GM23338 (cell line): Measurements from ENCODE around the gene PTMA. TPM values are rescaled to one million over a fixed set of nuclear protein-coding genes. Genes with fewer than 3 reads are reported as not detected.

Source experiments
- ATAC-seq: fragments of 200-7000 bp; cut with Tn5 transposase; 3 replicates; pipeline ENCODE4 v1.9.1; 2020
- DNase-seq: peaks from one replicate; pipeline ENCODE4 v3.0.0-alpha.2; 2015; ENCODE audit warnings: low spot score
- H2AFZ ChIP-seq: fragments of 200-600 bp; sonication (generic); 2 replicates; pipeline ENCODE4 v1.8.0; 2016; ENCODE audit warnings: antibody characterized with exemption, mild to moderate bottlenecking, moderate library complexity
- H3F3A ChIP-seq: fragments of 200-600 bp; sonication (generic); replicated peaks from 2 replicates; pipeline ENCODE4 v1.8.0; 2017; ENCODE audit warnings: antibody characterized with exemption, mixed run types, low read depth
- H3K27ac ChIP-seq: fragments of 200-600 bp; sonication (generic); 2 replicates; pipeline ENCODE4 v1.6.1; 2016; ENCODE audit warnings: low read depth
- H3K27me3 ChIP-seq: fragments of 200-600 bp; sonication (generic); 2 replicates; pipeline ENCODE4 v1.8.0; 2016; ENCODE audit warnings: mild to moderate bottlenecking, mixed run types, moderate library complexity; ENCODE audit not compliant: insufficient read depth
- H3K36me3 ChIP-seq: fragments of 200-600 bp; sonication (generic); 2 replicates; pipeline ENCODE4 v1.8.0; 2016; ENCODE audit warnings: mild to moderate bottlenecking; ENCODE audit not compliant: insufficient read depth
- H3K4me1 ChIP-seq: fragments of 200-600 bp; sonication (generic); 2 replicates; pipeline ENCODE4 v1.8.0; 2016; ENCODE audit warnings: mild to moderate bottlenecking, moderate library complexity; ENCODE audit not compliant: insufficient read depth
- H3K4me2 ChIP-seq: fragments of 200-600 bp; sonication (generic); 2 replicates; pipeline ENCODE4 v1.7.1; 2017; ENCODE audit warnings: mixed run types
- H3K4me3 ChIP-seq: fragments of 200-600 bp; sonication (generic); 2 replicates; pipeline ENCODE4 v1.6.1; 2016; ENCODE audit warnings: mixed run types
- H3K79me2 ChIP-seq: fragments of 200-600 bp; sonication (generic); replicated peaks from 2 replicates; pipeline ENCODE4 v1.8.0; 2017; ENCODE audit warnings: mild to moderate bottlenecking; ENCODE audit not compliant: insufficient read depth
- H3K9me2 ChIP-seq: fragments of 200-600 bp; sonication (generic); 2 replicates; pipeline ENCODE4 v1.8.0; 2017; ENCODE audit not compliant: insufficient read depth
- H4K20me1 ChIP-seq: fragments of 200-600 bp; sonication (generic); replicated peaks from 2 replicates; pipeline ENCODE4 v1.8.0; 2017; ENCODE audit warnings: mild to moderate bottlenecking; ENCODE audit not compliant: insufficient read depth
- H3K27ac Mint-ChIP-seq: 2 replicates; pipeline ENCODE4 v1.8.0; 2020; ENCODE audit warnings: inconsistent platforms, mild to moderate bottlenecking, moderate library complexity, mixed read lengths
- H3K27me3 Mint-ChIP-seq: 3 replicates; pipeline ENCODE4 v1.8.0; 2022; ENCODE audit warnings: low read depth, mild to moderate bottlenecking, moderate library complexity, mixed read lengths, inconsistent platforms; ENCODE audit not compliant: insufficient read depth, poor library complexity
- H3K36me3 Mint-ChIP-seq: 3 replicates; pipeline ENCODE4 v1.8.0; 2021; ENCODE audit warnings: low read depth, mild to moderate bottlenecking, inconsistent platforms, moderate library complexity, mixed read lengths
- H3K4me1 Mint-ChIP-seq: 3 replicates; pipeline ENCODE4 v1.8.0; 2020; ENCODE audit warnings: mild to moderate bottlenecking, inconsistent platforms, mixed read lengths
- H3K4me3 Mint-ChIP-seq: 3 replicates; pipeline ENCODE4 v1.8.0; 2021; ENCODE audit warnings: moderate library complexity, mild to moderate bottlenecking, inconsistent platforms, mixed read lengths
- H3K9me3 Mint-ChIP-seq: 3 replicates; pipeline ENCODE4 v1.8.0; 2020; ENCODE audit warnings: moderate library complexity, mild to moderate bottlenecking, inconsistent platforms, mixed read lengths
- CREB1 ChIP-seq: fragments of 250-450 bp; sonication (Bioruptor Pico); IDR thresholded peaks from 2 replicates; pipeline ENCODE4 v1.5.0; 2020; ENCODE audit warnings: low read depth, mild to moderate bottlenecking, moderate library complexity
- ETS1 ChIP-seq: IDR thresholded peaks from 2 replicates; pipeline ENCODE4 v1.6.1; 2016; ENCODE audit warnings: antibody characterized with exemption
- EZH2phosphoT487 ChIP-seq: fragments of 200-600 bp; sonication (generic); IDR thresholded peaks from one replicate; pipeline ENCODE4 v1.8.1; 2018; ENCODE audit warnings: antibody characterized with exemption; ENCODE audit not compliant: unreplicated experiment
- JUNB ChIP-seq: IDR thresholded peaks from one replicate; pipeline ENCODE4 v1.6.1; 2016; ENCODE audit warnings: antibody characterized with exemption; ENCODE audit not compliant: unreplicated experiment
- POLR2AphosphoS5 ChIP-seq: IDR thresholded peaks from 2 replicates; pipeline ENCODE4 v1.6.1; 2016; ENCODE audit warnings: antibody characterized with exemption, low read depth
- REST ChIP-seq: IDR thresholded peaks from one replicate; pipeline ENCODE4 v1.6.1; 2018; ENCODE audit warnings: antibody characterized with exemption; ENCODE audit not compliant: unreplicated experiment
- STAT1 ChIP-seq: IDR thresholded peaks from one replicate; pipeline ENCODE4 v1.6.1; 2016; ENCODE audit warnings: antibody characterized with exemption; ENCODE audit not compliant: unreplicated experiment
- ZNF462 ChIP-seq: fragments of 250-450 bp; sonication (Bioruptor Pico); IDR thresholded peaks from 2 replicates; pipeline ENCODE4 v1.5.0; 2020; ENCODE audit warnings: mild to moderate bottlenecking, moderate library complexity
- polyA plus RNA-seq: library from polyadenylated mRNA; unstranded; fragments of >200 nt; fragmentation: Nextera tagmentation; extraction: Ambion mirVana; gene quantifications from 2 replicates; pipeline ENCODE4 v1.2.1, GENCODE V29; 2016
- total RNA-seq: library from RNA; depleted of rRNA; stranded (reverse); fragments of >200 nt; shearing (Covaris generic); gene quantifications from 2 replicates; pipeline ENCODE4 v1.2.3, GENCODE V29; 2014
- TF ChIP-seq, protein P1 (sequence below), 2 experiments: fragments of 200-600 bp in 1 of 2; sonication (generic) in 1 of 2; conservative IDR thresholded peaks; 2 replicates each; pipeline versions ENCODE4 v1.5.1 to v1.6.1; 2016 to 2017; ENCODE audit warnings: antibody characterized with exemption in 2 of 2, low read depth in 2 of 2, mild to moderate bottlenecking in 2 of 2, moderate library complexity in 1 of 2

Gene PTMA
- total and polyA plus RNA-seq, 2 experiments from 2014 or later: 1,861 to 8,990 TPM

- Histone ChIP-seq H3K36me3 (no peaks in the 10 kb centered on the region), H3K79me2 (no peaks in the 10 kb centered on the region), H3K4me1 (no peaks in the 10 kb centered on the region), H3K9me2 (no peaks in the 10 kb centered on the region), H3K27me3 (no peaks in the 10 kb centered on the region), H3K4me3 (no peak overlapping the region), H3K27ac (no peak overlapping the region), H4K20me1 (no peaks in the 10 kb centered on the region), H2AFZ (no peak overlapping the region), H3K4me2 (no peak overlapping the region), H3F3A (no peaks in the 10 kb centered on the region)
- Mint-ChIP-seq H3K36me3 (no peaks in the 10 kb centered on the region), H3K27me3 (peaks cover 2% of the 10 kb centered on the region), H3K27ac (no peak overlapping the region), H3K9me3 (0 out of 3 replicates have a peak, but pooled peaks cover 3% of the 10 kb centered on the region), H3K4me1 (peaks cover 5% of the 10 kb centered on the region), H3K4me3 (no peak overlapping the region)
- TF ChIP-seq ETS1: no peak
- no peak for TF ChIP-seq STAT1
- no peak for TF ChIP-seq REST
- no peak for TF ChIP-seq ZNF462
- TF ChIP-seq POLR2AphosphoS5: no peak
- no peak for TF ChIP-seq CREB1 (CRISPR knock-in tag)
- no peak for TF ChIP-seq JUNB
- TF ChIP-seq, protein P1, sequence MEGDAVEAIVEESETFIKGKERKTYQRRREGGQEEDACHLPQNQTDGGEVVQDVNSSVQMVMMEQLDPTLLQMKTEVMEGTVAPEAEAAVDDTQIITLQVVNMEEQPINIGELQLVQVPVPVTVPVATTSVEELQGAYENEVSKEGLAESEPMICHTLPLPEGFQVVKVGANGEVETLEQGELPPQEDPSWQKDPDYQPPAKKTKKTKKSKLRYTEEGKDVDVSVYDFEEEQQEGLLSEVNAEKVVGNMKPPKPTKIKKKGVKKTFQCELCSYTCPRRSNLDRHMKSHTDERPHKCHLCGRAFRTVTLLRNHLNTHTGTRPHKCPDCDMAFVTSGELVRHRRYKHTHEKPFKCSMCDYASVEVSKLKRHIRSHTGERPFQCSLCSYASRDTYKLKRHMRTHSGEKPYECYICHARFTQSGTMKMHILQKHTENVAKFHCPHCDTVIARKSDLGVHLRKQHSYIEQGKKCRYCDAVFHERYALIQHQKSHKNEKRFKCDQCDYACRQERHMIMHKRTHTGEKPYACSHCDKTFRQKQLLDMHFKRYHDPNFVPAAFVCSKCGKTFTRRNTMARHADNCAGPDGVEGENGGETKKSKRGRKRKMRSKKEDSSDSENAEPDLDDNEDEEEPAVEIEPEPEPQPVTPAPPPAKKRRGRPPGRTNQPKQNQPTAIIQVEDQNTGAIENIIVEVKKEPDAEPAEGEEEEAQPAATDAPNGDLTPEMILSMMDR (conservative IDR thresholded peaks at IDR 0.05; ENCODE audit: low read depth in 2 of 2): no peak
- TF ChIP-seq EZH2phosphoT487: no peak
- DNase-seq (no peak), ATAC-seq (no peak)
Measured at GRCh38 chr2:231720987-231721966, 13.0 kb downstream of the PTMA start.
